IMR-90 (cell line): Measurements from ENCODE around the gene NKG7. TPM values are rescaled to one million over a fixed set of nuclear protein-coding genes. Genes with fewer than 3 reads are reported as not detected.

Experiments used
- ATAC-seq: fragments of 200-7000 bp; cut with Tn5 transposase; 2 replicates; pipeline ENCODE4 v1.9.1; 2020; ENCODE audit warnings: low read depth, mild to moderate bottlenecking, moderate library complexity
- BruUV-seq: library from RNA; stranded (reverse); fragments of 400-500 nt; replicated peaks from 2 replicates; lab custom pipeline; 2021; lab: Mats Ljungman, UMichigan
- CTCF ChIA-PET: fragments of 300-600 bp; formaldehyde crosslinking; extraction: SDS; loops from one replicate; lab custom pipeline; 2021; ENCODE audit warnings: antibody characterized with exemption; lab: Yijun Ruan, JAX
- POLR2A ChIA-PET: fragments of 300-600 bp; sonication (Branson Sonifier 250); formaldehyde crosslinking; loops from one replicate; lab custom pipeline; 2022; ENCODE audit warnings: antibody characterized with exemption; ENCODE audit not compliant: unreplicated experiment; lab: Charles Lee
- DNase-seq: peaks from one replicate; pipeline ENCODE4 v3.0.0; 2013
- H2AFZ ChIP-seq: replicated peaks from 2 replicates; pipeline ENCODE3; 2013; ENCODE audit warnings: low read length, mild to moderate bottlenecking; ENCODE audit not compliant: poor library complexity
- H2AK5ac ChIP-seq: 2 replicates; pipeline ENCODE4 v1.6.1; 2013; ENCODE audit warnings: low read depth, low read length, inconsistent platforms
- H2AK9ac ChIP-seq: replicated peaks from 2 replicates; pipeline ENCODE3; 2013; ENCODE audit warnings: mild to moderate bottlenecking, low read depth, low read length, moderate library complexity; ENCODE audit not compliant: poor library complexity
- H2BK120ac ChIP-seq: 2 replicates; pipeline ENCODE4 v1.6.1; 2013; ENCODE audit warnings: low read depth, low read length, inconsistent platforms
- H2BK15ac ChIP-seq: 3 replicates; pipeline ENCODE4 v1.6.1; 2013; ENCODE audit warnings: low read depth, low read length, inconsistent platforms
- H2BK20ac ChIP-seq: 2 replicates; pipeline ENCODE4 v1.6.1; 2013; ENCODE audit warnings: low read depth, mild to moderate bottlenecking, inconsistent platforms, low read length, moderate library complexity
- H2BK5ac ChIP-seq: 2 replicates; pipeline ENCODE4 v1.6.1; 2013; ENCODE audit warnings: mild to moderate bottlenecking, low read depth, low read length, inconsistent platforms; ENCODE audit not compliant: poor library complexity, severe bottlenecking
- H3K14ac ChIP-seq: replicated peaks from 2 replicates; pipeline ENCODE4 v1.6.1; 2013; ENCODE audit warnings: low read depth, low read length, inconsistent platforms
- H3K18ac ChIP-seq: 2 replicates; pipeline ENCODE4 v1.6.1; 2013; ENCODE audit warnings: low read depth, low read length, control low read depth
- H3K23ac ChIP-seq: 2 replicates; pipeline ENCODE4 v1.6.1; 2013; ENCODE audit warnings: low read depth, low read length, inconsistent platforms
- H3K27ac ChIP-seq: 2 replicates; pipeline ENCODE4 v1.5.1; 2013; ENCODE audit warnings: mild to moderate bottlenecking, control low read depth, low read length; ENCODE audit not compliant: insufficient read depth
- H3K27me3 ChIP-seq: 2 replicates; pipeline ENCODE4 v1.6.1; 2013; ENCODE audit warnings: low read length; ENCODE audit not compliant: control insufficient read depth, insufficient read depth
- H3K36me3 ChIP-seq: 2 replicates; pipeline ENCODE4 v1.6.1; 2013; ENCODE audit warnings: low read length, mixed read lengths; ENCODE audit not compliant: control insufficient read depth, insufficient read depth
- H3K4ac ChIP-seq: 2 replicates; pipeline ENCODE4 v1.6.1; 2013; ENCODE audit warnings: low read depth, low read length, inconsistent platforms
- H3K4me1 ChIP-seq: 2 replicates; pipeline ENCODE4 v1.6.1; 2013; ENCODE audit warnings: low read length, mixed read lengths; ENCODE audit not compliant: control insufficient read depth, insufficient read depth
- H3K4me2 ChIP-seq: 2 replicates; pipeline ENCODE4 v1.6.1; 2013; ENCODE audit warnings: low read depth, mild to moderate bottlenecking, control low read depth, low read length, moderate library complexity
- H3K4me3 ChIP-seq: 2 replicates; pipeline ENCODE4 v1.5.1; 2013; ENCODE audit warnings: low read depth, mild to moderate bottlenecking, control low read depth, low read length, moderate library complexity; ENCODE audit not compliant: insufficient read depth
- H3K56ac ChIP-seq: 2 replicates; pipeline ENCODE4 v1.6.1; 2013; ENCODE audit warnings: low read length, inconsistent platforms; ENCODE audit not compliant: insufficient read depth; ENCODE audit errors: extremely low read depth
- H3K79me1 ChIP-seq, 2 experiments: 2 replicates each; pipeline ENCODE4 v1.6.1; 2013; ENCODE audit warnings: low read length in 2 of 2, inconsistent platforms in 1 of 2, low read depth in 1 of 2
- H3K9ac ChIP-seq: 2 replicates; pipeline ENCODE4 v1.6.1; 2013; ENCODE audit warnings: low read depth, low read length, control low read depth
- H3K9me1 ChIP-seq: 2 replicates; pipeline ENCODE4 v1.6.1; 2013; ENCODE audit warnings: low read length, inconsistent platforms; ENCODE audit not compliant: insufficient read depth
- H3K9me3 ChIP-seq: 2 replicates; pipeline ENCODE4 v1.6.1; 2013; ENCODE audit warnings: low read length; ENCODE audit not compliant: control insufficient read depth, insufficient read depth
- H4K20me1 ChIP-seq: 2 replicates; pipeline ENCODE4 v1.6.1; 2013; ENCODE audit warnings: low read length, inconsistent platforms; ENCODE audit not compliant: insufficient read depth
- H4K5ac ChIP-seq: 2 replicates; pipeline ENCODE4 v1.6.1; 2013; ENCODE audit warnings: mild to moderate bottlenecking, low read depth, low read length, control low read depth
- H4K8ac ChIP-seq, 2 experiments: 2 replicates each; pipeline ENCODE4 v1.6.1; 2013; ENCODE audit warnings: low read depth in 2 of 2, low read length in 2 of 2, control low read depth in 1 of 2, inconsistent platforms in 1 of 2
- H4K91ac ChIP-seq: 2 replicates; pipeline ENCODE4 v1.6.1; 2013; ENCODE audit warnings: low read depth, low read length, inconsistent platforms; ENCODE audit not compliant: insufficient read depth
- BHLHE40 ChIP-seq: fragments of 150-350 bp; IDR thresholded peaks from 2 replicates; pipeline ENCODE4 v1.6.1; 2016; ENCODE audit warnings: mild to moderate bottlenecking, low read depth, low read length
- CEBPB ChIP-seq: IDR thresholded peaks from 2 replicates; pipeline ENCODE4 v1.6.1; 2012; ENCODE audit warnings: low read depth, low read length, improper control_type of control experiment
- CHD1 ChIP-seq: IDR thresholded peaks from 2 replicates; pipeline ENCODE4 v1.6.1; 2012; ENCODE audit warnings: low read depth, low read length, improper control_type of control experiment
- CTCF ChIP-seq: conservative IDR thresholded peaks from 2 replicates; pipeline ENCODE4 v1.5.1; 2012; ENCODE audit warnings: mild to moderate bottlenecking, low read depth, low read length, improper control_type of control experiment
- ELK1 ChIP-seq: fragments of 150-350 bp; IDR thresholded peaks from 2 replicates; pipeline ENCODE4 v1.6.1; 2016; ENCODE audit warnings: low read depth, mild to moderate bottlenecking, low read length, moderate library complexity, borderline replicate concordance
- FOS ChIP-seq: fragments of 150-350 bp; IDR thresholded peaks from 2 replicates; pipeline ENCODE4 v1.6.1; 2016; ENCODE audit warnings: low read depth, low read length
- MAFK ChIP-seq: IDR thresholded peaks from 2 replicates; pipeline ENCODE4 v1.6.1; 2012; ENCODE audit warnings: low read depth, low read length, improper control_type of control experiment
- MAZ ChIP-seq: IDR thresholded peaks from 2 replicates; pipeline ENCODE4 v1.6.1; 2012; ENCODE audit warnings: low read depth, mild to moderate bottlenecking, low read length, improper control_type of control experiment, moderate library complexity, borderline replicate concordance
- MXI1 ChIP-seq: IDR thresholded peaks from 2 replicates; pipeline ENCODE4 v1.6.1; 2012; ENCODE audit warnings: low read depth, mild to moderate bottlenecking, low read length, moderate library complexity, borderline replicate concordance
- NFE2L2 ChIP-seq: fragments of 150-350 bp; IDR thresholded peaks from 2 replicates; pipeline ENCODE4 v1.6.1; 2016; ENCODE audit warnings: low read depth, mild to moderate bottlenecking, low read length
- POLR2A ChIP-seq: IDR thresholded peaks from 2 replicates; pipeline ENCODE4 v1.6.1; 2012; ENCODE audit warnings: mild to moderate bottlenecking, low read depth, low read length
- RAD21 ChIP-seq: IDR thresholded peaks from 2 replicates; pipeline ENCODE4 v1.6.1; 2012; ENCODE audit warnings: low read length, improper control_type of control experiment
- RCOR1 ChIP-seq: IDR thresholded peaks from 2 replicates; pipeline ENCODE4 v1.6.1; 2012; ENCODE audit warnings: mild to moderate bottlenecking, low read length, improper control_type of control experiment; ENCODE audit not compliant: insufficient replicate concordance
- RFX5 ChIP-seq: IDR thresholded peaks from 2 replicates; pipeline ENCODE4 v1.8.0; 2012; ENCODE audit warnings: low read depth, mild to moderate bottlenecking, low read length, moderate library complexity
- SMC3 ChIP-seq: fragments of 150-350 bp; IDR thresholded peaks from 2 replicates; pipeline ENCODE4 v1.6.1; 2016; ENCODE audit warnings: low read depth, mild to moderate bottlenecking, antibody characterized with exemption, low read length, moderate library complexity
- USF2 ChIP-seq: fragments of 150-350 bp; IDR thresholded peaks from 2 replicates; pipeline ENCODE4 v1.6.1; 2017; ENCODE audit warnings: mild to moderate bottlenecking, antibody characterized with exemption, low read length, low read depth
- WGBS, 2 experiments: methylation state at CpG; one replicate each; pipeline versions ENCODE4 v1.1.5 to v1.1.7; 2013; ENCODE audit warnings: missing lambda C conversion rate in 2 of 2; ENCODE audit not compliant: insufficient read length in 1 of 2; ENCODE audit errors: extremely low coverage in 2 of 2; 5-methylcytosine and 5-hydroxymethylcytosine counted together
- dilution Hi-C: fragments of 300-500 bp; cut with HindIII; formaldehyde crosslinking; loops from one replicate; pipeline ENCODE4 v1.14.3; 2018; ENCODE audit warnings: low sequenced_read_pairs; ENCODE audit not compliant: unreplicated experiment
- in situ Hi-C: fragments of 300-500 bp; cut with MboI; formaldehyde crosslinking; loops from 3 replicates; pipeline ENCODE4 v1.14.3; 2019; ENCODE audit warnings: low sequenced_read_pairs, inconsistent platforms, mixed read lengths
- intact Hi-C: fragments of 100-400 bp; cut with micrococcal nuclease; formaldehyde crosslinking; loops from 2 replicates; pipeline ENCODE4 v1.10.0; 2022
- polyA plus RNA-seq, 3 experiments: library from polyadenylated mRNA; depleted of rRNA; stranded (reverse); fragments of >200 nt; gene quantifications; 2 replicates each; pipeline ENCODE4 v1.2.3, GENCODE V29; 2012; ENCODE audit warnings: low replicate concordance in 1 of 3
- total RNA-seq: library from RNA; depleted of rRNA; stranded (reverse); fragments of >200 nt; gene quantifications from 2 replicates; pipeline ENCODE4 v1.2.3, GENCODE V29; 2012

Gene NKG7
- total and polyA plus RNA-seq, 2 of the 4 experiments (the other 2 are of a cell fraction), result not detected

- Histone ChIP-seq H3K27ac (no peak overlapping the region), H3K9me1 (no peaks in the 10 kb centered on the region), H2AFZ (no peak overlapping the region), H4K8ac (no peak overlapping the region), H3K18ac (no peak overlapping the region), H3K4me2 (no peak overlapping the region), H3K27me3 (no peaks in the 10 kb centered on the region), H4K20me1 (no peaks in the 10 kb centered on the region; the same call in 1 of the 2 replicates), H2AK9ac (no peak overlapping the region), H2BK15ac (no peak overlapping the region), H3K4me3 (no peak overlapping the region), H3K56ac (no peak overlapping the region), H3K14ac (no peak overlapping the region), H3K23ac (no peak overlapping the region), H2AK5ac (no peak overlapping the region), H3K9me3 (no peaks in the 10 kb centered on the region; the same call in 1 of the 2 replicates), H4K91ac (no peak overlapping the region), H3K79me1 (peaks cover 5 to 6% of the 10 kb centered on the region in 2 experiments; a peak in 2 of 4 replicates), H4K5ac (no peak overlapping the region), H3K4me1 (peaks cover 8% of the 10 kb centered on the region), H3K9ac (no peak overlapping the region), H2BK5ac (no peak overlapping the region), H3K36me3 (peaks cover 16% of the 10 kb centered on the region), H3K4ac (no peak overlapping the region), H2BK20ac (no peak overlapping the region; the same call in 1 of the 2 replicates), H2BK120ac (no peak overlapping the region)
- ChIA-PET CTCF (no interaction called here), POLR2A (no interaction called here)
- TF ChIP-seq RFX5, result no peak
- TF ChIP-seq CEBPB, result no peak
- no peak for TF ChIP-seq CTCF
- TF ChIP-seq USF2, result no peak
- TF ChIP-seq MAZ, result no peak
- TF ChIP-seq BHLHE40, result no peak
- no peak for TF ChIP-seq FOS
- no peak for TF ChIP-seq SMC3
- no peak for TF ChIP-seq ELK1
- TF ChIP-seq CHD1, result no peak
- TF ChIP-seq MXI1, result no peak
- TF ChIP-seq POLR2A, result no peak
- no peak for TF ChIP-seq NFE2L2
- TF ChIP-seq RCOR1, result no peak
- no peak for TF ChIP-seq RAD21
- no peak for TF ChIP-seq MAFK
- in situ Hi-C loops (no loop called here), dilution Hi-C loops (no loop called here), intact Hi-C loops (no loop called here)
- DNase-seq (no peak), ATAC-seq (no peak)
- no CpG with 5 or more reads among the region's 12 CpGs for WGBS, 2 experiments
- BruUV-seq, result no TSS peak
Measured at GRCh38 chr19:51354103-51354741, 18.2 kb downstream of the NKG7 start.
